ENCODE measurements around the gene FAU. TPM values are rescaled to one million over a fixed set of nuclear protein-coding genes. Genes with fewer than 3 reads are reported as not detected.

FAU gene
- total and polyA plus RNA-seq, 9 of the 15 experiments (the other 6 are each of a cell fraction or from before 2014, with no cell fraction given): 433 to 1,827 (median 942) TPM

GRCh38 chr11:65113361-65113756, 8.6 kb downstream of the FAU start:
- peaks cover 31 to 70% of the 10 kb centered on the region in 2 experiments for H3K4me1 ChIP-seq (replicated peaks in 1 of 2; ENCODE audit: control insufficient read depth in 2 of 2, insufficient read depth in 2 of 2, low read length in 2 of 2)
- intact Hi-C loops (cut with micrococcal nuclease): loop anchor here (5.0 to 10.0 kb wide), 3 partner anchors 201 to 266 kb away; partner anchors contain the start of gene CDC42EP2
- FAIRE-seq: no peak
- POLR2A ChIA-PET: interaction anchor here (0.6 to 7.2 kb wide), 8 partner anchors 17 to 386 kb away, joined by 3 to 92 read pairs (median 4); partner anchors contain the start of genes CDC42EP2, MALAT1, SPDYC and SYVN1
- peak overlapping the region; percentile 93 for H3K4me2 ChIP-seq (ENCODE audit: insufficient read depth, low read length)
- DNase-seq (ENCODE audit: extremely low read depth in 1 of 4, low spot score in 3 of 4): peak in 1 of 4 experiments; percentile 23
- CTCF ChIA-PET (ENCODE audit: low intra/inter-chr PET ratio): interaction anchor here (2.5 kb wide), 1 partner anchor 67 kb away, joined by 19 read pairs; the partner anchor contains the start of gene CAPN1
- H3K9ac ChIP-seq (ENCODE audit: insufficient read depth in 1 of 2, low read depth in 2 of 2, low read length in 2 of 2): peak overlapping the region; percentile 78 to 89
- no peaks in the 10 kb centered on the region for H3K9me3 ChIP-seq (replicated peaks; ENCODE audit: control insufficient read depth, insufficient read depth, low read depth, low read length)
- H3K9me1 ChIP-seq (ENCODE audit: control insufficient read depth, insufficient read depth, low read length): no peaks in the 10 kb centered on the region
- 23% methylated on average over 13 of the region's 14 CpGs for WGBS (ENCODE audit: insufficient coverage, low coverage, missing lambda C conversion rate)
- peak overlapping the region; percentile 44 for H3K4me3 ChIP-seq
- H2AFZ ChIP-seq (ENCODE audit: low read depth, low read length): peak overlapping the region; percentile 89; the same call in 1 of the 2 replicates
- no peaks in the 10 kb centered on the region for H4K20me1 ChIP-seq (replicated peaks; ENCODE audit: control insufficient read depth, insufficient read depth, low read length)
- ATAC-seq: no peak
- H3K36me3 ChIP-seq (ENCODE audit: control insufficient read depth, insufficient read depth, low read length): peaks cover 40% of the 10 kb centered on the region
- peaks cover 26% of the 10 kb centered on the region for H3K79me2 ChIP-seq (ENCODE audit: control insufficient read depth, insufficient read depth, low read length)
- BruUV-seq (replicated peaks): no TSS peak
- no peaks in the 10 kb centered on the region for H3K27me3 ChIP-seq (ENCODE audit: control insufficient read depth in 2 of 2, insufficient read depth in 2 of 2, low read length in 2 of 2)
- H3K27ac ChIP-seq (ENCODE audit: extremely low read depth, low read depth, low read length): peak overlapping the region; percentile 79; the same call in 1 of the 3 replicates
- in situ Hi-C loops (cut with MboI): no loop called here
- TF ChIP-seq, protein P1, sequence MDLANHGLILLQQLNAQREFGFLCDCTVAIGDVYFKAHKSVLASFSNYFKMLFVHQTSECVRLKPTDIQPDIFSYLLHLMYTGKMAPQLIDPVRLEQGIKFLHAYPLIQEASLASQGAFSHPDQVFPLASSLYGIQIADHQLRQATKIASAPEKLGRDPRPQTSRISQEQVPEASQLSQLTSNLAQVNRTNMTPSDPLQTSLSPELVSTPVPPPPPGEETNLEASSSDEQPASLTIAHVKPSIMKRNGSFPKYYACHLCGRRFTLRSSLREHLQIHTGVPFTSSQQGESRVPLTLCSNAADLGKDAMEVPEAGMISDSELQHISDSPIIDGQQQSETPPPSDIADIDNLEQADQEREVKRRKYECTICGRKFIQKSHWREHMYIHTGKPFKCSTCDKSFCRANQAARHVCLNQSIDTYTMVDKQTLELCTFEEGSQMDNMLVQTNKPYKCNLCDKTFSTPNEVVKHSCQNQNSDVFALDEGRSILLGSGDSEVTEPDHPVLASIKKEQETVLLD (IDR thresholded peaks at IDR 0.05): no peak
- TF ChIP-seq MYBL2 (IDR thresholded peaks at IDR 0.05; ENCODE audit: low read depth) (no peak), MYBL2 (CRISPR knock-in tag; IDR thresholded peaks at IDR 0.05; ENCODE audit: borderline replicate concordance) (no peak), TAF1 (IDR thresholded peaks at IDR 0.05; ENCODE audit: control insufficient read depth, extremely low read depth, insufficient read depth, low read length, severe bottlenecking) (no peak), ETS2 (tag; IDR thresholded peaks at IDR 0.05; ENCODE audit: borderline replicate concordance, poor library complexity, severe bottlenecking) (no peak), FOXP1 (CRISPR knock-in tag; IDR thresholded peaks at IDR 0.05) (peak; percentile 62; the same call in 1 of the 2 replicates), POLR2G (IDR thresholded peaks at IDR 0.05; ENCODE audit: low read depth, low read length) (no peak), NFIC (IDR thresholded peaks at IDR 0.05) (peak; percentile 61), ZKSCAN3 (CRISPR knock-in tag; IDR thresholded peaks at IDR 0.05) (no peak), HCFC1 (IDR thresholded peaks at IDR 0.05; ENCODE audit: low read depth, low read length) (no peak)
- TF ChIP-seq, protein P2, sequence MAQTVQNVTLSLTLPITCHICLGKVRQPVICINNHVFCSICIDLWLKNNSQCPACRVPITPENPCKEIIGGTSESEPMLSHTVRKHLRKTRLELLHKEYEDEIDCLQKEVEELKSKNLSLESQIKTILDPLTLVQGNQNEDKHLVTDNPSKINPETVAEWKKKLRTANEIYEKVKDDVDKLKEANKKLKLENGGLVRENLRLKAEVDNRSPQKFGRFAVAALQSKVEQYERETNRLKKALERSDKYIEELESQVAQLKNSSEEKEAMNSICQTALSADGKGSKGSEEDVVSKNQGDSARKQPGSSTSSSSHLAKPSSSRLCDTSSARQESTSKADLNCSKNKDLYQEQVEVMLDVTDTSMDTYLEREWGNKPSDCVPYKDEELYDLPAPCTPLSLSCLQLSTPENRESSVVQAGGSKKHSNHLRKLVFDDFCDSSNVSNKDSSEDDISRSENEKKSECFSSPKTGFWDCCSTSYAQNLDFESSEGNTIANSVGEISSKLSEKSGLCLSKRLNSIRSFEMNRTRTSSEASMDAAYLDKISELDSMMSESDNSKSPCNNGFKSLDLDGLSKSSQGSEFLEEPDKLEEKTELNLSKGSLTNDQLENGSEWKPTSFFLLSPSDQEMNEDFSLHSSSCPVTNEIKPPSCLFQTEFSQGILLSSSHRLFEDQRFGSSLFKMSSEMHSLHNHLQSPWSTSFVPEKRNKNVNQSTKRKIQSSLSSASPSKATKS (CRISPR knock-in tag; IDR thresholded peaks at IDR 0.05): no peak
- TF ChIP-seq, protein P3, sequence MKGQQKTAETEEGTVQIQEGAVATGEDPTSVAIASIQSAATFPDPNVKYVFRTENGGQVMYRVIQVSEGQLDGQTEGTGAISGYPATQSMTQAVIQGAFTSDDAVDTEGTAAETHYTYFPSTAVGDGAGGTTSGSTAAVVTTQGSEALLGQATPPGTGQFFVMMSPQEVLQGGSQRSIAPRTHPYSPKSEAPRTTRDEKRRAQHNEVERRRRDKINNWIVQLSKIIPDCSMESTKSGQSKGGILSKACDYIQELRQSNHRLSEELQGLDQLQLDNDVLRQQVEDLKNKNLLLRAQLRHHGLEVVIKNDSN (CRISPR knock-in tag; IDR thresholded peaks at IDR 0.05): peak; percentile 28; the same call in 1 of the 2 replicates
- TF ChIP-seq, protein P4, sequence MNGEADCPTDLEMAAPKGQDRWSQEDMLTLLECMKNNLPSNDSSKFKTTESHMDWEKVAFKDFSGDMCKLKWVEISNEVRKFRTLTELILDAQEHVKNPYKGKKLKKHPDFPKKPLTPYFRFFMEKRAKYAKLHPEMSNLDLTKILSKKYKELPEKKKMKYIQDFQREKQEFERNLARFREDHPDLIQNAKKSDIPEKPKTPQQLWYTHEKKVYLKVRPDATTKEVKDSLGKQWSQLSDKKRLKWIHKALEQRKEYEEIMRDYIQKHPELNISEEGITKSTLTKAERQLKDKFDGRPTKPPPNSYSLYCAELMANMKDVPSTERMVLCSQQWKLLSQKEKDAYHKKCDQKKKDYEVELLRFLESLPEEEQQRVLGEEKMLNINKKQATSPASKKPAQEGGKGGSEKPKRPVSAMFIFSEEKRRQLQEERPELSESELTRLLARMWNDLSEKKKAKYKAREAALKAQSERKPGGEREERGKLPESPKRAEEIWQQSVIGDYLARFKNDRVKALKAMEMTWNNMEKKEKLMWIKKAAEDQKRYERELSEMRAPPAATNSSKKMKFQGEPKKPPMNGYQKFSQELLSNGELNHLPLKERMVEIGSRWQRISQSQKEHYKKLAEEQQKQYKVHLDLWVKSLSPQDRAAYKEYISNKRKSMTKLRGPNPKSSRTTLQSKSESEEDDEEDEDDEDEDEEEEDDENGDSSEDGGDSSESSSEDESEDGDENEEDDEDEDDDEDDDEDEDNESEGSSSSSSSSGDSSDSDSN (IDR thresholded peaks at IDR 0.05; ENCODE audit: borderline replicate concordance in 1 of 2, low read depth in 2 of 2, low read length in 2 of 2): 0 out of 4 replicates have a peak, but pooled peaks of 1 of the 2 experiments have one; percentile 11
